Endothelial cell of umbilical vein (primary cell): ENCODE data around the gene DOCK6. TPM values are rescaled to one million over a fixed set of nuclear protein-coding genes. Genes with fewer than 3 reads are reported as not detected.

Experiments
- BruUV-seq: library from RNA; stranded (reverse); fragments of 400-500 nt; replicated peaks from 2 replicates; lab custom pipeline; 2021; lab: Mats Ljungman, UMichigan
- CTCF ChIA-PET: fragments of 300-600, 350-600 bp; sonication (Branson Sonifier 250); formaldehyde crosslinking; loops from one replicate; lab custom pipeline; 2021; ENCODE audit warnings: antibody characterized with exemption, inconsistent platforms; lab: Charles Lee
- POLR2A ChIA-PET: fragments of 300-600, 350-600 bp; sonication (Branson Sonifier 250); formaldehyde crosslinking; loops from one replicate; lab custom pipeline; 2021; ENCODE audit warnings: antibody characterized with exemption, inconsistent platforms; lab: Charles Lee
- DNase-seq: peaks from one replicate; pipeline ENCODE4 v3.0.0-alpha.2; 2011; ENCODE audit warnings: low read depth, low spot score
- FAIRE-seq: peaks from 2 replicates; lab custom pipeline; 2011; peaks lifted over from hg19 to GRCh38; lab: Jason Lieb, UNC
- H2AFZ ChIP-seq: 2 replicates; pipeline ENCODE4 v1.6.0; 2012; ENCODE audit warnings: low read depth, low read length, control low read depth, inconsistent platforms
- H3K27ac ChIP-seq: 2 replicates; pipeline ENCODE4 v1.5.1; 2011; ENCODE audit warnings: low read depth, mild to moderate bottlenecking, control low read depth, low read length, moderate library complexity; ENCODE audit not compliant: insufficient read depth
- H3K27me3 ChIP-seq, 2 experiments: 2 replicates each; pipeline versions ENCODE4 v1.6.0 to v1.6.1; 2011; ENCODE audit warnings: low read length in 2 of 2, mixed read lengths in 1 of 2; ENCODE audit not compliant: control insufficient read depth in 2 of 2, insufficient read depth in 2 of 2
- H3K36me3 ChIP-seq, 2 experiments: 2 replicates in 1 of 2; 3 replicates in 1 of 2; pipeline ENCODE4 v1.5.1; 2011; ENCODE audit warnings: low read length in 2 of 2, mild to moderate bottlenecking in 1 of 2, moderate library complexity in 1 of 2; ENCODE audit not compliant: control insufficient read depth in 2 of 2, insufficient read depth in 2 of 2; ENCODE audit errors: extremely low read depth in 1 of 2
- H3K4me1 ChIP-seq: 3 replicates; pipeline ENCODE4 v1.5.1; 2011; ENCODE audit warnings: mild to moderate bottlenecking, low read length; ENCODE audit not compliant: control insufficient read depth, insufficient read depth; ENCODE audit errors: extremely low read depth
- H3K4me2 ChIP-seq: 2 replicates; pipeline ENCODE4 v1.6.1; 2011; ENCODE audit warnings: low read length, control low read depth, mixed read lengths; ENCODE audit not compliant: insufficient read depth
- H3K4me3 ChIP-seq, 3 experiments: fragments of 200-600 bp in 1 of 3; sonication (generic), shearing (Covaris generic) in 1 of 3; replicated peaks in 1 of 3; 2 replicates each; pipeline ENCODE4 v1.5.1; 2011 to 2016; ENCODE audit warnings: control low read depth in 3 of 3, low read length in 3 of 3, mild to moderate bottlenecking in 2 of 3, inconsistent platforms in 1 of 3, low read depth in 1 of 3, moderate library complexity in 1 of 3; ENCODE audit not compliant: insufficient read depth in 1 of 3
- H3K79me2 ChIP-seq: 2 replicates; pipeline ENCODE4 v1.6.0; 2012; ENCODE audit warnings: low read length, inconsistent platforms; ENCODE audit not compliant: control insufficient read depth, insufficient read depth
- H3K9ac ChIP-seq: replicated peaks from 2 replicates; pipeline ENCODE3; 2011; ENCODE audit warnings: low read length, control low read depth; ENCODE audit not compliant: insufficient read depth; ENCODE audit errors: extremely low read depth
- H3K9me1 ChIP-seq: replicated peaks from 3 replicates; pipeline ENCODE4 v1.6.0; 2011; ENCODE audit warnings: mild to moderate bottlenecking, low read length; ENCODE audit not compliant: control insufficient read depth, insufficient read depth; ENCODE audit errors: extremely low read depth
- H3K9me3 ChIP-seq: replicated peaks from 2 replicates; pipeline ENCODE4 v1.5.1; 2012; ENCODE audit warnings: low read length, inconsistent platforms; ENCODE audit not compliant: control insufficient read depth, insufficient read depth
- H4K20me1 ChIP-seq: replicated peaks from 2 replicates; pipeline ENCODE3; 2011; ENCODE audit warnings: mild to moderate bottlenecking, low read length; ENCODE audit not compliant: control insufficient read depth, insufficient read depth; ENCODE audit errors: extremely low read depth
- EZH2 ChIP-seq: IDR thresholded peaks from 2 replicates; pipeline ENCODE4 v1.6.1; 2012; ENCODE audit warnings: borderline replicate concordance, low read depth, mild to moderate bottlenecking, moderate library complexity, low read length, inconsistent platforms; ENCODE audit not compliant: severe bottlenecking
- FOS ChIP-seq: IDR thresholded peaks from 2 replicates; pipeline ENCODE4 v1.6.1; 2011; ENCODE audit warnings: mild to moderate bottlenecking, low read length, moderate library complexity, borderline replicate concordance; ENCODE audit not compliant: insufficient read depth
- GATA2 ChIP-seq: IDR thresholded peaks from 2 replicates; pipeline ENCODE4 v1.7.0; 2011; ENCODE audit warnings: low read depth, mild to moderate bottlenecking, moderate library complexity, mixed read lengths, low read length; ENCODE audit not compliant: insufficient read length, insufficient read depth
- JUN ChIP-seq: IDR thresholded peaks from 2 replicates; pipeline ENCODE4 v1.6.1; 2011; ENCODE audit warnings: borderline replicate concordance, low read depth; ENCODE audit not compliant: insufficient read length, insufficient read depth
- MYC ChIP-seq: IDR thresholded peaks from one replicate; pipeline ENCODE4 v1.6.1; 2011; ENCODE audit warnings: mild to moderate bottlenecking, low read depth, low read length
- POLR2A ChIP-seq: IDR thresholded peaks from 2 replicates; pipeline ENCODE4 v1.6.1; 2012; ENCODE audit warnings: low read depth, mild to moderate bottlenecking, control low read depth, low read length
- dilution Hi-C: fragments of 300-500 bp; cut with MboI; formaldehyde crosslinking; loops from one replicate; pipeline ENCODE4 v1.15.0; 2019; ENCODE audit warnings: low sequenced_read_pairs; ENCODE audit not compliant: extremely low pct_ligation_motif_present
- intact Hi-C: fragments of 100-400 bp; cut with micrococcal nuclease; formaldehyde crosslinking; loops from one replicate; pipeline ENCODE4 v1.10.0; 2022
- polyA plus RNA-seq, 4 experiments: library from polyadenylated mRNA; depleted of rRNA in 3 of 4; stranded (reverse) in 3 of 4; unstranded in 1 of 4; fragments of >200 nt; gene quantifications; 2 replicates each; pipeline versions ENCODE4 v1.2.1 to v1.2.3, GENCODE V29; 2011 to 2012; ENCODE audit warnings: missing spikeins in 1 of 4
- total RNA-seq: library from RNA; stranded (reverse); gene quantifications from 2 replicates; pipeline ENCODE4 v1.2.3, GENCODE V29; 2021
- TF ChIP-seq, protein P1 (sequence below), 2 donors: IDR thresholded peaks; 1 replicate in 1 of 2; 2 replicates in 1 of 2; pipeline ENCODE4 v1.5.1; 2011; ENCODE audit warnings: low read length in 2 of 2, mild to moderate bottlenecking in 2 of 2, moderate library complexity in 2 of 2, control low read depth in 1 of 2, inconsistent platforms in 1 of 2, low read depth in 1 of 2; ENCODE audit not compliant: insufficient read depth in 1 of 2; ENCODE audit errors: extremely low read depth in 1 of 2
- TF ChIP-seq, protein P2 (sequence below): IDR thresholded peaks from 2 replicates; pipeline ENCODE4 v1.6.1; 2011; ENCODE audit not compliant: insufficient read depth, insufficient read length

Gene DOCK6
- total and polyA plus RNA-seq, 2 donors (not counting 3 experiments of a cell fraction or from before 2014, with no cell fraction given) = 126 to 334 TPM

DNA sequence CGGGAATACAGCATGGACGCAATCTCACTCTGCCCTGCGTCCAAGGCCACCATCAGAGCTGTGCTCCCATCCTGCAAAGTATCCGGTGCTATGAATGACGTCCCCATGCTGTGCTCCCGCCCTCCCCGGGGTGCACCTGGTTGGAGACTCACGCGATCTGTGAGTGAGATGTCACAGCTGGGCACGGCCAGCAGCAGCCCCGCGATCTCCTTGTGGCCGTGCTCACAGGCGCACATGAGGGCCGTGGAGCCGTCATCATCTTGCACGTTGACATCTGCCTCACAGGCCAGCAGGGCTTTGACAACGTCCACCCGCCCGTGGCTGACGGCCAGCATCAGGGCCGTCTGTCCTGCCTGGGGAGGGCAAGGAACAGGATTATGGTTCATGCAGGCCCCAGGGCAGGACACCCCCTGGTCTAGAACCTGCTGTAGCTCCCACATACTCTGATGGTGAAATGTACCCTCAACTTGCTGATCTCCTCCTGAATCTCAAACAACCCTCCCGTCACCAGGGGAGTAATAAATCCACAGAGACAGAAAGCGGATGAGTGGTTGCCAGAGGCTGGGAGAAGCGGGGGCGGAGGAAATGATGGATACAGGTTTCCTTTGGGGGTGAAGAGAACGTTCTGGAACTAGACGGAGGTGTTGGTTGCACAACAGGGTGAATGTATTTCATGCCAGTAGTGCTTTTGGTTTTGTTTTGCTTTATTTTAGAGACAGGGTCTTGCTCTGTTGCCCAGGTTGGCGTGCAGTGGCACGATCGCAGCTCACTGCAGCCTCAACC is 92.2 kb downstream of the DOCK6 start:
- Histone ChIP-seq H3K79me2 (no peaks in the 10 kb centered on the region), H3K36me3 (peaks cover 20 to 39% of the 10 kb centered on the region in 2 experiments), H3K9ac (no peak overlapping the region), H4K20me1 (no peaks in the 10 kb centered on the region), H2AFZ (no peak overlapping the region), H3K9me3 (no peaks in the 10 kb centered on the region), H3K9me1 (no peaks in the 10 kb centered on the region), H3K27me3 (no peaks in the 10 kb centered on the region), H3K4me3 (no peak overlapping the region), H3K4me1 (peaks cover 24% of the 10 kb centered on the region), H3K4me2 (no peak overlapping the region), H3K27ac (no peak overlapping the region)
- no TSS peak for BruUV-seq
- no peak for FAIRE-seq
- no peak for DNase-seq
- POLR2A ChIA-PET = no interaction called here
- CTCF ChIA-PET = interaction anchor here (0.8 to 6.2 kb wide), 2 partner anchors 9 to 44 kb away, joined by 3 to 29 read pairs; no protein-coding TSS in a partner anchor
- TF ChIP-seq EZH2 = no peak
- TF ChIP-seq FOS = no peak
- no peak for TF ChIP-seq POLR2A
- TF ChIP-seq JUN = no peak
- TF ChIP-seq, protein P1, sequence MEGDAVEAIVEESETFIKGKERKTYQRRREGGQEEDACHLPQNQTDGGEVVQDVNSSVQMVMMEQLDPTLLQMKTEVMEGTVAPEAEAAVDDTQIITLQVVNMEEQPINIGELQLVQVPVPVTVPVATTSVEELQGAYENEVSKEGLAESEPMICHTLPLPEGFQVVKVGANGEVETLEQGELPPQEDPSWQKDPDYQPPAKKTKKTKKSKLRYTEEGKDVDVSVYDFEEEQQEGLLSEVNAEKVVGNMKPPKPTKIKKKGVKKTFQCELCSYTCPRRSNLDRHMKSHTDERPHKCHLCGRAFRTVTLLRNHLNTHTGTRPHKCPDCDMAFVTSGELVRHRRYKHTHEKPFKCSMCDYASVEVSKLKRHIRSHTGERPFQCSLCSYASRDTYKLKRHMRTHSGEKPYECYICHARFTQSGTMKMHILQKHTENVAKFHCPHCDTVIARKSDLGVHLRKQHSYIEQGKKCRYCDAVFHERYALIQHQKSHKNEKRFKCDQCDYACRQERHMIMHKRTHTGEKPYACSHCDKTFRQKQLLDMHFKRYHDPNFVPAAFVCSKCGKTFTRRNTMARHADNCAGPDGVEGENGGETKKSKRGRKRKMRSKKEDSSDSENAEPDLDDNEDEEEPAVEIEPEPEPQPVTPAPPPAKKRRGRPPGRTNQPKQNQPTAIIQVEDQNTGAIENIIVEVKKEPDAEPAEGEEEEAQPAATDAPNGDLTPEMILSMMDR (IDR thresholded peaks at IDR 0.05; ENCODE audit: extremely low read depth in 1 of 2, insufficient read depth in 1 of 2, low read depth in 1 of 2, low read length in 2 of 2) = no peak
- TF ChIP-seq, protein P2, sequence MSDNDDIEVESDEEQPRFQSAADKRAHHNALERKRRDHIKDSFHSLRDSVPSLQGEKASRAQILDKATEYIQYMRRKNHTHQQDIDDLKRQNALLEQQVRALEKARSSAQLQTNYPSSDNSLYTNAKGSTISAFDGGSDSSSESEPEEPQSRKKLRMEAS = no peak
- TF ChIP-seq GATA2 = no peak
- no peak for TF ChIP-seq MYC
- intact Hi-C loops = no loop called here
- dilution Hi-C loops = no loop called here
